SK-N-SH (cell line): Measurements from ENCODE around the gene GAGE1. TPM values are rescaled to one million over a fixed set of nuclear protein-coding genes. Genes with fewer than 3 reads are reported as not detected.
"Not testable (repeated sequence)": the region's sequence is repeated elsewhere in the genome, so short reads cannot be mapped to it uniquely, and the experiment has no call there.

Experiments
- CTCF ChIA-PET: fragments of 300-600, 350-600 bp; formaldehyde crosslinking; extraction: SDS; loops from one replicate; lab custom pipeline; 2021; lab: Yijun Ruan, JAX
- POLR2A ChIA-PET: fragments of 350-600 bp; sonication (Branson Sonifier 250); formaldehyde crosslinking; extraction: SDS; loops from one replicate; lab custom pipeline; 2020; ENCODE audit warnings: antibody characterized with exemption, inconsistent platforms; lab: Yijun Ruan, JAX
- DNase-seq: peaks from one replicate; pipeline ENCODE4 v3.0.0; 2012
- H2AFZ ChIP-seq: fragments of 200-600 bp; sonication (generic); 2 replicates; pipeline ENCODE4 v1.8.1; 2016; ENCODE audit warnings: antibody characterized with exemption, mild to moderate bottlenecking, low read depth
- H3F3A ChIP-seq: fragments of 200-600 bp; sonication (generic); replicated peaks from 2 replicates; pipeline ENCODE3; 2016; ENCODE audit warnings: antibody characterized with exemption, mild to moderate bottlenecking; ENCODE audit not compliant: insufficient read depth
- H3K27ac ChIP-seq, 2 experiments: fragments of 200-500 bp in 1 of 2; fragments of 200-600 bp in 1 of 2; sonication (Bioruptor generic) in 1 of 2; sonication (generic), shearing (Covaris generic) in 1 of 2; 2 replicates each; pipeline versions ENCODE4 v1.5.1 to v1.6.1; 2014 to 2016; ENCODE audit warnings: low read depth in 2 of 2, inconsistent platforms in 1 of 2, low read length in 1 of 2, mild to moderate bottlenecking in 1 of 2, mixed read lengths in 1 of 2
- H3K27me3 ChIP-seq: fragments of 200-600 bp; sonication (generic), shearing (Covaris generic); 2 replicates; pipeline ENCODE4 v1.6.1; 2016; ENCODE audit warnings: mixed run types; ENCODE audit not compliant: insufficient read depth
- H3K36me3 ChIP-seq, 2 experiments: fragments of 200-500 bp in 1 of 2; fragments of 200-600 bp in 1 of 2; sonication (Bioruptor generic) in 1 of 2; sonication (generic) in 1 of 2; replicated peaks in 1 of 2; 2 replicates each; pipeline versions ENCODE3 to v1.5.1; 2014 to 2016; ENCODE audit warnings: low read length in 1 of 2, mild to moderate bottlenecking in 1 of 2; ENCODE audit not compliant: insufficient read depth in 2 of 2, control insufficient read depth in 1 of 2
- H3K4me1 ChIP-seq, 2 experiments: fragments of 200-500 bp in 1 of 2; fragments of 200-600 bp in 1 of 2; sonication (Bioruptor generic) in 1 of 2; sonication (generic), shearing (Covaris generic) in 1 of 2; 2 replicates each; pipeline versions ENCODE4 v1.5.1 to v1.6.1; 2014 to 2016; ENCODE audit warnings: low read depth in 1 of 2, low read length in 1 of 2, mixed run types in 1 of 2; ENCODE audit not compliant: insufficient read depth in 2 of 2, control insufficient read depth in 1 of 2
- H3K4me2 ChIP-seq: fragments of 200-600 bp; sonication (generic), shearing (Covaris generic); 2 replicates; pipeline ENCODE4 v1.6.1; 2017; ENCODE audit warnings: mixed run types
- H3K4me3 ChIP-seq, 2 experiments: fragments of 200-500 bp in 1 of 2; fragments of 200-600 bp in 1 of 2; sonication (Bioruptor generic) in 1 of 2; sonication (generic), shearing (Covaris generic) in 1 of 2; 2 replicates each; pipeline versions ENCODE4 v1.5.1 to v1.8.1; 2014 to 2016; ENCODE audit warnings: low read depth in 2 of 2, inconsistent platforms in 1 of 2, low read length in 1 of 2, mild to moderate bottlenecking in 1 of 2, mixed read lengths in 1 of 2, moderate library complexity in 1 of 2
- H3K79me2 ChIP-seq: fragments of 200-600 bp; sonication (generic); 2 replicates; pipeline ENCODE4 v1.8.1; 2017; ENCODE audit warnings: mild to moderate bottlenecking; ENCODE audit not compliant: insufficient read depth
- H3K9ac ChIP-seq: fragments of 200-600 bp; sonication (generic); 2 replicates; pipeline ENCODE4 v1.6.1; 2017; ENCODE audit warnings: mixed run types
- H3K9me2 ChIP-seq: fragments of 200-600 bp; sonication (generic); 2 replicates; pipeline ENCODE4 v1.6.1; 2017; ENCODE audit warnings: mixed run types
- H3K9me3 ChIP-seq: fragments of 200-600 bp; sonication (generic); 2 replicates; pipeline ENCODE4 v1.6.1; 2017; ENCODE audit warnings: mixed run types, mild to moderate bottlenecking, moderate library complexity
- H4K20me1 ChIP-seq: fragments of 200-600 bp; sonication (generic); 2 replicates; pipeline ENCODE4 v1.6.1; 2017; ENCODE audit warnings: mild to moderate bottlenecking, mixed run types; ENCODE audit not compliant: insufficient read depth
- WGBS: methylation state at CpG from one replicate; pipeline ENCODE4 v1.1.6; 2017; ENCODE audit warnings: low lambda C conversion rate; 5-methylcytosine and 5-hydroxymethylcytosine counted together
- polyA plus RNA-seq, 3 experiments: library from polyadenylated mRNA; depleted of rRNA; stranded (reverse); fragments of >200 nt; gene quantifications; 2 replicates each; pipeline ENCODE4 v1.2.3, GENCODE V29; 2012

Gene GAGE1, protein sequence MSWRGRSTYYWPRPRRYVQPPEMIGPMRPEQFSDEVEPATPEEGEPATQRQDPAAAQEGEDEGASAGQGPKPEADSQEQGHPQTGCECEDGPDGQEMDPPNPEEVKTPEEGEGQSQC
- polyA plus RNA-seq (2012; rRNA removed), result not detected in 2 replicates
- polyA plus RNA-seq (2012; cell fraction: cytosol; rRNA removed), result not detected in 2 replicates
- not detected in 2 replicates for polyA plus RNA-seq (2012; cell fraction: nucleus; rRNA removed)

DNA sequence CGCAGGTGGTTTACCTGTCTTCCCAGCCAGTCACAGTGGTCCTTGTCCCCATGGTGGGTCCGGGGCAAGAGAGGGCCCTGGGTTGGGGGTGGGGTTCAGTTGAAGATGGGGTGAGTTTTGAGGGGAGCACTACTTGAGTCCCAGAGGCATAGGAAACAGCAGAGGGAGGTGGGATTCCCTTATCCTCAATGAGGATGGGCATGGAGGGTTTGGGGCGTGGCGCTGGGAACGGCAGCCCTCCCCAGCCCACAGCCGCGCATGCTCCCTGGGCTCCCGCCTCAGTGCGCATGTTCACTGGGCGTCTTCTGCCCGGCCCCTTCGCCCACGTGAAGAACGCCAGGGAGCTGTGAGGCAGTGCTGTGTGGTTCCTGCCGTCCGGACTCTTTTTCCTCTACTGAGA is at the start of gene GAGE1:
Gene GAGE1, plus strand, starts transcription at position 301 of the 400 bp plus-strand sequence. CDS start 1,155 bp downstream, outside the sequence.
- H2AFZ ChIP-seq, POLR2A ChIA-PET, H3K9me3 ChIP-seq, H4K20me1 ChIP-seq, H3K27ac ChIP-seq, H3K9me2 ChIP-seq, H3F3A ChIP-seq, H3K4me3 ChIP-seq, H3K4me1 ChIP-seq, H3K27me3 ChIP-seq, H3K9ac ChIP-seq, H3K36me3 ChIP-seq, CTCF ChIA-PET, H3K79me2 ChIP-seq, H3K4me2 ChIP-seq, DNase-seq: not testable (repeated sequence)
- WGBS, result no CpG with 5 or more reads among the region's 16 CpGs

GRCh38 chrX:49550989-49551388 is 47.8 kb upstream of the GAGE1 start, which contains the start of gene GAGE12E:
Gene GAGE12E (plus strand): TSS chrX:49551289. CDS start chrX:49552444, 1,155 bp downstream.
- POLR2A ChIA-PET, H3K9me2 ChIP-seq, DNase-seq, H3K79me2 ChIP-seq, H3K4me3 ChIP-seq, H3K36me3 ChIP-seq, H3K4me2 ChIP-seq, H4K20me1 ChIP-seq, CTCF ChIA-PET, H3K9ac ChIP-seq, H3K27ac ChIP-seq, H3K4me1 ChIP-seq, H3K27me3 ChIP-seq, H2AFZ ChIP-seq, H3K9me3 ChIP-seq, H3F3A ChIP-seq: not testable (repeated sequence)
- no CpG with 5 or more reads among the region's 16 CpGs for WGBS

GRCh38 chrX:49560542-49560941 is 38.3 kb upstream of the GAGE1 start, which contains the start of gene GAGE12F:
Gene GAGE12F (plus strand): TSS chrX:49560842. CDS start chrX:49561997, 1,155 bp downstream.
- H3K27me3 ChIP-seq, H3K4me2 ChIP-seq, H3K4me3 ChIP-seq, CTCF ChIA-PET, DNase-seq, H4K20me1 ChIP-seq, H3K9me3 ChIP-seq, H3K79me2 ChIP-seq, H3K9me2 ChIP-seq, H3K4me1 ChIP-seq, H3K27ac ChIP-seq, H3F3A ChIP-seq, H3K9ac ChIP-seq, H3K36me3 ChIP-seq, POLR2A ChIA-PET, H2AFZ ChIP-seq: not testable (repeated sequence)
- WGBS, result no CpG with 5 or more reads among the region's 16 CpGs

DNA sequence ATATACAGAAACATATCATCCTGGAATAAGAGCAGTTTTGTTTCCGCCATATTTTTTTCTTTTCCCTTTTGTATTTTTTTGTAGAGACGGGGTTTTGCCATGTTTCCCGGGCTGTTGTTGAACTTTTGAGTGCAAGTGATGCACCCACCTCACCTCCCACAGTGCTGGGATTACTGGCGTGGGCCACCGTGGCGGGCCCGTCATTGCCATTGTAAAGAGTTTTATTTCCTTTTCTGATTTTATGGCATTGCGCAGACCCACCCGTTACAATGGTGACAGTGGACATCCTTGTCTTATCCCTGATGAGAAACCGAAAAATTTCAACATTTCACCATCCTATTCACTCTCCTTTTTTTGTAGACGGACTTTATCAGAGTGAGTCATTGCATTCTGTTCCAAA is 30.1 kb upstream of the GAGE1 start:
- H3K4me3 ChIP-seq, H3K4me2 ChIP-seq, POLR2A ChIA-PET, DNase-seq, H3K4me1 ChIP-seq, H2AFZ ChIP-seq, H4K20me1 ChIP-seq, H3K79me2 ChIP-seq, H3K27me3 ChIP-seq, H3K9ac ChIP-seq, H3K27ac ChIP-seq, H3K9me2 ChIP-seq, CTCF ChIA-PET, H3K9me3 ChIP-seq, H3K36me3 ChIP-seq, H3F3A ChIP-seq: not testable (repeated sequence)
- WGBS, result no CpG with 5 or more reads among the region's 11 CpGs

DNA sequence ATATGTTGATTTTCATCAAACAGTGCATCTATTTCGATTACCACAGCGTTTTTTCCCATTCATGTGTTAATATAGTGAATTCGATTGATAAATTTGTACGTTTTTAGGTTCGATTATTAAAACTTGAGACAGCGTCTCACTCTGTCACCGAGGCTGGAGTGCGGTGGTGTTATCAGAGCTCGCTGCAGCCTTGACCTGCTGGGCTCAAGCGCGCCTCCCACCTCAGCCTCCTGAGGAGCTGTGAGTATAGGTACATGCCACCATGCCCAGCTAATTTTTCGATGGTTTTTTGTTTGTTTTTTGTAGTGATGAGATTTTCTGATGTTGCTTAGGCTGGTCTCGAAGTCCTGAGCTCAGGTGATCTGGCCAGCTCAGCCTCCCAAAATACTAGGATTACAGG is 29.7 kb upstream of the GAGE1 start:
- CTCF ChIA-PET, H3K9me2 ChIP-seq, H3F3A ChIP-seq, H3K4me1 ChIP-seq, H3K4me3 ChIP-seq, H3K27me3 ChIP-seq, H3K9me3 ChIP-seq, H3K36me3 ChIP-seq, H2AFZ ChIP-seq, DNase-seq, H3K79me2 ChIP-seq, H3K9ac ChIP-seq, POLR2A ChIA-PET, H4K20me1 ChIP-seq, H3K4me2 ChIP-seq, H3K27ac ChIP-seq: not testable (repeated sequence)
- whole genome bisulfite sequencing, result no CpG with 5 or more reads among the region's 13 CpGs

DNA sequence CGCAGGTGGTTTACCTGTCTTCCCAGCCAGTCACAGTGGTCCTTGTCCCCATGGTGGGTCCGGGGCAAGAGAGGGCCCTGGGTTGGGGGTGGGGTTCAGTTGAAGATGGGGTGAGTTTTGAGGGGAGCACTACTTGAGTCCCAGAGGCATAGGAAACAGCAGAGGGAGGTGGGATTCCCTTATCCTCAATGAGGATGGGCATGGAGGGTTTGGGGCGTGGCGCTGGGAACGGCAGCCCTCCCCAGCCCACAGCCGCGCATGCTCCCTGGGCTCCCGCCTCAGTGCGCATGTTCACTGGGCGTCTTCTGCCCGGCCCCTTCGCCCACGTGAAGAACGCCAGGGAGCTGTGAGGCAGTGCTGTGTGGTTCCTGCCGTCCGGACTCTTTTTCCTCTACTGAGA is 28.7 kb upstream of the GAGE1 start, which contains the start of gene GAGE12G:
Gene GAGE12G, plus strand, starts transcription at position 301 of the 400 bp plus-strand sequence. CDS start 1,155 bp downstream, outside the sequence.
- no CpG with 5 or more reads among the region's 16 CpGs for WGBS
- CTCF ChIA-PET, result not testable (repeated sequence)

More for the DNA sequence above, 28.7 kb upstream of the GAGE1 start, which contains the start of gene GAGE12G:
- H3K9ac ChIP-seq, H3F3A ChIP-seq, H3K4me3 ChIP-seq, DNase-seq, H4K20me1 ChIP-seq, H3K9me2 ChIP-seq, H3K79me2 ChIP-seq, H3K9me3 ChIP-seq, H3K36me3 ChIP-seq, H3K27me3 ChIP-seq, H2AFZ ChIP-seq, H3K4me1 ChIP-seq, H3K4me2 ChIP-seq, POLR2A ChIA-PET, H3K27ac ChIP-seq: not testable (repeated sequence)
